ENCODE measurements around the gene CSMD2.

CSMD2 gene

DNA sequence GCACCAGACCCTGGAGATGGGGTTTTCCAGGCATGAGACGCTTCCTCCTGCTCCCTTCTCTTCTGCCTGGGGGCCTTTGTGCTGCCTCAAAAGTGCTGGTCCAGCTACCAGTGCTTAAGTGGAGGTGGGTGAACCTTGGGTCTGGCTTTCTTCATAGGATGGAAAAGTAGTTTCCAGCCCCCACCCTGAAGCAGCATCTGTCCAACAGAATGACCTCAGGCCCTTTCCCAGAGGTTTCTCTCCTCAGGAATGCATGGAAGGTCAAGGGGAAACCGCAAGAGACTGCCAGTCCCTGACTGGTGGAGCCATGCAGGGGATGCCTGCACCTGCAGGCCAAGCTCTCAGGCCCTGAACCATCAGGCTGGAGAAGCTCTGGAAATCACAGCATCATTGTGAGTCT is 237.3 kb downstream of the CSMD2 start:
- DNase-seq = no peak
- peaks cover 36% of the 10 kb centered on the region for H3K27me3 Mint-ChIP-seq
- H3K4me1 Mint-ChIP-seq (ENCODE audit: low read depth) = no peaks in the 10 kb centered on the region
- H3K36me3 Mint-ChIP-seq (ENCODE audit: low read depth) = no peaks in the 10 kb centered on the region
- H3K27ac Mint-ChIP-seq = no peak overlapping the region
- no peak overlapping the region for H3K4me3 Mint-ChIP-seq
- H3K9me3 Mint-ChIP-seq = no peaks in the 10 kb centered on the region

GRCh38 chr1:33925586-33925985 is 239.4 kb downstream of the CSMD2 start:
- no peak overlapping the region for H3K4me3 Mint-ChIP-seq
- H3K36me3 Mint-ChIP-seq (ENCODE audit: low read depth) = no peaks in the 10 kb centered on the region
- H3K27me3 Mint-ChIP-seq = peaks cover 16% of the 10 kb centered on the region
- H3K27ac Mint-ChIP-seq = no peak overlapping the region
- H3K4me1 Mint-ChIP-seq (ENCODE audit: low read depth) = no peaks in the 10 kb centered on the region
- no peaks in the 10 kb centered on the region for H3K9me3 Mint-ChIP-seq
- no peak for DNase-seq

DNA sequence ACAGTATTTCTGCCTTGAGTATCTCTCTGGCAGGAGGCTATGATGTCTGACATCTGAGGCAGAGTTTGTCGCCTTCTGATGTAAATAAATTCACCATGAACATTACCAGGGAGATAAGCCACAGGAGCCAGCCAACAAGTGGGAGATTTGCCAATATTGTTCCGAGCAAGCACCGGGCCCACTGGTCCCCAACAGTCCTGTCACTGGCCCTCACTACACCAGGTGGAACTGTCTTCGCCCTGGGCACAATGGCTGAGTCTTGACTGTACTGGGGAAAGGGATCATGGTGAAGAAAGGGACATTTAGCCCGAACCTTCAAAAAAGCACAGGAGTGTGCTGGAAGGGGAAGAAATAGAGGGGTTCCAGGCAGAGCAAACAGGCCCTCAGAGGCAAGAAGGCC is 243.7 kb downstream of the CSMD2 start:
- Mint-ChIP-seq H3K9me3 (no peaks in the 10 kb centered on the region), H3K27ac (no peak overlapping the region), H3K36me3 (ENCODE audit: low read depth) (no peaks in the 10 kb centered on the region), H3K4me1 (ENCODE audit: low read depth) (no peaks in the 10 kb centered on the region), H3K27me3 (peaks cover 7% of the 10 kb centered on the region), H3K4me3 (no peak overlapping the region)
- no peak for DNase-seq

DNA sequence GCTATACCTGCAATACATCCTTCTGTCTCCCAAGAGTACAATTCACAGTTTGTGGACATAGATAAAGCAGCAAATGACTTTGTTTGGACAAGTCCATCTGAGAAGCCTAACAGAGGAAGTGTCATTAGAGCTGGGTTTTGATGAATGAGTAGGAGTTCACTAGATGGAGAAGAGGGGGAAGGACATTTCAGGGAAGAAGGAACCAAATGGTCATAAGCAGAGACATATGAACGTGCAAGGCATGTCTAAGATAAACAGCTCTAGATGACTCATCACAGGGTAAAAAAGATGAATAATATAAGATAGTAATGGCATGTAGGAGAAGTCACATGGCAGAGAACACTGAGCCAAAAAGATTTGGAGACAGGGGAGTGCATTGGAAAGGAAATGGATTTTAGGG is 246.7 kb downstream of the CSMD2 start:
- Mint-ChIP-seq H3K27me3 (peaks cover 17% of the 10 kb centered on the region), H3K36me3 (ENCODE audit: low read depth) (no peaks in the 10 kb centered on the region), H3K4me3 (no peak overlapping the region), H3K9me3 (no peaks in the 10 kb centered on the region), H3K27ac (no peak overlapping the region), H3K4me1 (ENCODE audit: low read depth) (no peaks in the 10 kb centered on the region)
- no peak for DNase-seq

DNA sequence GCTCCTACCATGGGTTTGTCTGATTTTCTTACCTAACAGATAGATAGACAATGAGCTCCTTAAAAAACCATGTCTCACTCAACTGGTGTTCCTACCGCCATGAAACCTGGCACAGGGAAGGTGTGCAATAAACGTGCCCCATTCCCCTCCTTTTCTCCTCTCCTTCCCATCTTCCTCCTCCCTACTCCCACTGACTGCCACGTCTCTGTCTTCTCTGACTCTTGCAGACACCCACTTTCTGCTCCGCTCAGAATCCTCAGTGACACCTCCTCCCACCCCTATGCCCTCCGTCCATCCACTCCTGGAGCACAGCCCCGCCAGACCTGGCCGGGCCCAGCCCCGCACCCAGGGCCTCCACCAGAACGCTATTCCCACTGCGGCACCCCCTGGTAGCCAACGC is 248.2 kb downstream of the CSMD2 start:
- H3K36me3 Mint-ChIP-seq (ENCODE audit: low read depth) = no peaks in the 10 kb centered on the region
- H3K27ac Mint-ChIP-seq = no peak overlapping the region
- no peak overlapping the region for H3K4me3 Mint-ChIP-seq
- H3K9me3 Mint-ChIP-seq = no peaks in the 10 kb centered on the region
- H3K4me1 Mint-ChIP-seq (ENCODE audit: low read depth) = no peaks in the 10 kb centered on the region
- no peak for DNase-seq
- H3K27me3 Mint-ChIP-seq = peaks cover 26% of the 10 kb centered on the region

DNA sequence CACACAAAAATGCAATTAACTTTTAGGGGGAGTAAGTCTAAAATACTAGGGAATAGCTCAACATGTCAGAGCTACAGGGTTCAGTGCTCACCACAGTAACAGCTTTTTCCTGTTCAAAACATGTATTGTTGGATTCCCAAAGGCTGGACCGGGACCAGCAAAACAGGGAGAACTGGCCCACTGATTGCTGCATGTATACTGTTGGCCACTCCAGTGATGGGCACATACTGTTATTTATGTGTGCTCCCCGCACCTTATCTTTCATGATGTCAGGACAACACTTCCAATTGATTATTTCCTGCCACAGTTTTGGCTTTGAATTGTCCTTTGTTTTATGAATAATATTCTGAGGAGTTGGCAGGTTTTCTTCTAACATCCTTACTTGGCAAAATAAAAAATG is 250.5 kb downstream of the CSMD2 start:
- Mint-ChIP-seq H3K4me1 (ENCODE audit: low read depth) (no peaks in the 10 kb centered on the region), H3K27ac (no peak overlapping the region), H3K27me3 (peaks cover 40% of the 10 kb centered on the region), H3K9me3 (no peaks in the 10 kb centered on the region), H3K36me3 (ENCODE audit: low read depth) (no peaks in the 10 kb centered on the region), H3K4me3 (no peak overlapping the region)
- no peak for DNase-seq

GRCh38 chr1:33908324-33908956 is 256.6 kb downstream of the CSMD2 start:
- no peaks in the 10 kb centered on the region for H3K4me1 Mint-ChIP-seq (ENCODE audit: low read depth)
- H3K27me3 Mint-ChIP-seq = peaks cover 36% of the 10 kb centered on the region
- no peak for DNase-seq
- H3K9me3 Mint-ChIP-seq = no peaks in the 10 kb centered on the region
- no peak overlapping the region for H3K27ac Mint-ChIP-seq
- no peaks in the 10 kb centered on the region for H3K36me3 Mint-ChIP-seq (ENCODE audit: low read depth)
- no peak overlapping the region for H3K4me3 Mint-ChIP-seq

DNA sequence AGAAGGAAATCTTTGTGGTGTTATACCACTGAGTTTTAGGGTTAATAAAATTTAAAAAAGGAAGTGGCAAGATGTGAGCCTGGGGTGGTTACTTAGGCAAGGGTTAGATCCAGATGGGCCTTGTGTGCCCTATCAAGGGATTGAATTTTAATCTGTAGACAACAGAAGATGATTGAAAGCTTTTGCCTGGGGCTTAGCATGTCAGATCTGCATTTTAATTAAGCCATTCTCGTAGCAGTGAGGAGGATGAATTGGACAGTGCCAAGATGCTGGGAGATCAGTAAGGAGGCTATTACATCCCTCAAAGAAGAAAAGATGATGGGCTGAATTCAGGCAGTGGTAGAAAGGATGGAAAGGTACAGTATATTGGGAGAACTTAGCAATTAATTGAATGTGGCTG is 258.9 kb downstream of the CSMD2 start:
- no peaks in the 10 kb centered on the region for H3K4me1 Mint-ChIP-seq (ENCODE audit: low read depth)
- H3K27ac Mint-ChIP-seq = no peak overlapping the region
- H3K27me3 Mint-ChIP-seq = peaks cover 36% of the 10 kb centered on the region
- no peak overlapping the region for H3K4me3 Mint-ChIP-seq
- no peak for DNase-seq
- H3K9me3 Mint-ChIP-seq = no peaks in the 10 kb centered on the region
- no peaks in the 10 kb centered on the region for H3K36me3 Mint-ChIP-seq (ENCODE audit: low read depth)

DNA sequence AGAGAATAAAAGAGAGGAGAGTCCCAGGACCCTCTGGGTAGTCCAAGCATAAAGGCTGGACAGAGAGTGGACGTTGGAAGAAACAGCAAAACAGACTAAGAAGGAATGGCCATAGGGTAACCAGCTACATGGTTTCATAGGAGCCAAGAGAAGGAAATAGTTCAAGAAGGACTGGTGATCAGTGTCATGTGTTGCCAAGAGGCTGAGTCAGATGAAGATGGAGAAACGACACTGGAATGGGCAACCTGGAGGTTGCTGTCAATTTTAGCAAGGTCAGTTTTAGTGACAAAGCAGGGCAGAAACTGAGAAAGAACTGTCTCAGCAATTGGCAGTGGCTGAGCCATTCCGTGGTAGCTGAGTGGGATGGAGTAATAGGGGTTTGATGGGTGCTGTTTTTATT is 259.8 kb downstream of the CSMD2 start:
- no peak overlapping the region for H3K4me3 Mint-ChIP-seq
- no peaks in the 10 kb centered on the region for H3K9me3 Mint-ChIP-seq
- DNase-seq = no peak
- H3K36me3 Mint-ChIP-seq (ENCODE audit: low read depth) = no peaks in the 10 kb centered on the region
- H3K27ac Mint-ChIP-seq = no peak overlapping the region
- no peaks in the 10 kb centered on the region for H3K4me1 Mint-ChIP-seq (ENCODE audit: low read depth)
- H3K27me3 Mint-ChIP-seq = peaks cover 37% of the 10 kb centered on the region

DNA sequence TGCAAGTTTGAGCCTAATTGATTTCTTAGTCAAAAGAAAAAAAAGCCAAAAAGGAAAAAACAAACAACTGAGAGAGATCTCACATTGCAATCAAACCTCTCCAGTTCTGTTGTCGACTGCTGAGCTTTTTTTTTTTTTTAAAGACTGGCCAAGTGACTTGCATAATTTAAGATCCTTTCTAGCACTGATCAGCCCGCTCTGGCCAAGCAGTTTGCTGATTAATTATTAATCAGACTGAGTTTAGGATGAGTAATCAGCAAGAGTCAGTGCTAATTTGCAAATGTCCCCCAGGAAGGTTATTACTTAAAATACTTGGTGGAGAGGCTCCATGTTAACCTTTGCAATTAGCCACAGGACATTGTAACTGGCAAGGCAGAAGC is 261.8 kb downstream of the CSMD2 start:
- DNase-seq = no peak
- Mint-ChIP-seq H3K27me3 (peaks cover 38% of the 10 kb centered on the region), H3K27ac (no peak overlapping the region), H3K4me1 (ENCODE audit: low read depth) (no peaks in the 10 kb centered on the region), H3K36me3 (ENCODE audit: low read depth) (no peaks in the 10 kb centered on the region), H3K4me3 (no peak overlapping the region), H3K9me3 (no peaks in the 10 kb centered on the region)

GRCh38 chr1:33902486-33903209 is 262.4 kb downstream of the CSMD2 start:
- H3K9me3 Mint-ChIP-seq = no peaks in the 10 kb centered on the region
- no peaks in the 10 kb centered on the region for H3K36me3 Mint-ChIP-seq (ENCODE audit: low read depth)
- H3K27me3 Mint-ChIP-seq = peaks cover 38% of the 10 kb centered on the region
- H3K4me1 Mint-ChIP-seq (ENCODE audit: low read depth) = no peaks in the 10 kb centered on the region
- H3K4me3 Mint-ChIP-seq = no peak overlapping the region
- H3K27ac Mint-ChIP-seq = no peak overlapping the region
- DNase-seq = no peak

DNA sequence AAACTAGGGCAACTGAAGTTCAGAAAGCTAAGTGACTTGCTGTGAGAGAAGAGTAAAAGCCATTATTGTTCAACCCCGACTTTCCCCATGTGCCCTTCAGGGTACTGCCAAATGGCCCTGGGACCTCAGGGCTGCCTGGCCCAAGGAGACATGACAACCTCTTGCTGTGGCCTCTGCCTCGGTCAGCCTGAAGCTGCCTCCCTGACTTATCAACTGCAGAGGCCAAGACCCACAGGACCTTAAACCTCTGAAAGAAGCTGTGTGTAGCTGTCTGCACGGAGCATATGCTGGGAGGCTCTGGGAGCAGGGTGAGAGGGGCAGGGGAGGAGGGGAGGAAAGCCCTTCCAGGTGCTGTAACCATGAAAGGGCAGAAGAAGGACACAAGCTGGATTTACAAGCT is 265.3 kb downstream of the CSMD2 start:
- no peaks in the 10 kb centered on the region for H3K9me3 Mint-ChIP-seq
- H3K4me1 Mint-ChIP-seq (ENCODE audit: low read depth) = no peaks in the 10 kb centered on the region
- H3K27me3 Mint-ChIP-seq = peaks cover 43% of the 10 kb centered on the region
- no peak overlapping the region for H3K4me3 Mint-ChIP-seq
- no peak for DNase-seq
- no peaks in the 10 kb centered on the region for H3K36me3 Mint-ChIP-seq (ENCODE audit: low read depth)
- H3K27ac Mint-ChIP-seq = no peak overlapping the region

DNA sequence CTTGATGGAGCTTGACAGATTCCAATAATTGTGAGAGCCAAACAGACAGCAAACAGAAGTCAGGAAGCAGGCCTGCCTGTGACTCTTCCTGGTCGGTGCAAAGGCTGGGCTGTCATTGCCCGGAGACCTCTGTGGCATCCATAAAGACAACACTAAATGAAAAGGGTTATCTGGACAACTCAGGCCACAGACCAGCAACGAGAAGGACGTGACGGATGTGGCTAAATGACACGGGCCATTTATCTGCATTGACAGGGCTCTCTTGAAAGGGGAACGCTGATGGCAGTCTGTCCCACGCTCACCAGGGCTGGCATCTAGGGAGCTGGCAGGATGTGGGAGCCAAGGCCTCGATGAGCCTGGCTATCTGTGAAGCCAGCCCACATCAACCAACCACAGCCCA is 266.1 kb downstream of the CSMD2 start:
- Mint-ChIP-seq H3K27me3 (peaks cover 40% of the 10 kb centered on the region), H3K36me3 (ENCODE audit: low read depth) (no peaks in the 10 kb centered on the region), H3K4me3 (no peak overlapping the region), H3K9me3 (no peaks in the 10 kb centered on the region), H3K4me1 (ENCODE audit: low read depth) (no peaks in the 10 kb centered on the region), H3K27ac (no peak overlapping the region)
- DNase-seq = no peak

DNA sequence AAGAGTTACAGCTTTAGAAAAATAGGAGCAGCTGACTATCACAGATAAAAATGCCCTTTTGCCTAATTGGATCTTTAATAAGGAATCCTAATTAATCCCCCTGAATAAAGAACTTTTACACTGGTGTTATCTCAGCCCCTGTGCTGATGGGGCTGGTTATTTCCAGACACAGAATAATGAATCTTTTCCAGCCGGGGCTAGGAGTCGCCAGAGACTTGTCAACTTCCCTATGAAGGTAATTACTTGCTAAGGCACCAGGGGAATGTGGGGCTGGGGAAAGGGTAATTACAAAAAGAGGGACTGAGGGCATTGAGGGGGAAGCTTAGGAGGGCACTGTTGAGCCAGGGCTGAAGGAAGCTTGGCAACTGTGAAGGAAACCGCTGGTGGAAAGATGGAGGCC is 266.6 kb downstream of the CSMD2 start:
- no peaks in the 10 kb centered on the region for H3K36me3 Mint-ChIP-seq (ENCODE audit: low read depth)
- H3K4me1 Mint-ChIP-seq (ENCODE audit: low read depth) = no peaks in the 10 kb centered on the region
- no peaks in the 10 kb centered on the region for H3K9me3 Mint-ChIP-seq
- DNase-seq = no peak
- H3K4me3 Mint-ChIP-seq = no peak overlapping the region
- peaks cover 39% of the 10 kb centered on the region for H3K27me3 Mint-ChIP-seq
- no peak overlapping the region for H3K27ac Mint-ChIP-seq

- no peak overlapping the region for H3K4me3 Mint-ChIP-seq
- no peak for DNase-seq
- no peaks in the 10 kb centered on the region for H3K9me3 Mint-ChIP-seq
- no peaks in the 10 kb centered on the region for H3K4me1 Mint-ChIP-seq (ENCODE audit: low read depth)
- no peak overlapping the region for H3K27ac Mint-ChIP-seq
- H3K36me3 Mint-ChIP-seq (ENCODE audit: low read depth) = no peaks in the 10 kb centered on the region
- peaks cover 30% of the 10 kb centered on the region for H3K27me3 Mint-ChIP-seq
Measured at GRCh38 chr1:33897092-33897725, 267.8 kb downstream of the CSMD2 start.
